HepG2 (cell line): ENCODE measurements around the gene PPP3R2. TPM values are rescaled to one million over a fixed set of nuclear protein-coding genes. Genes with fewer than 3 reads are reported as not detected.

Experiments used
- ATAC-seq: fragments of 200-7000 bp; cut with Tn5 transposase; 3 replicates; pipeline ENCODE4 v1.9.1; 2020; ENCODE audit warnings: mild to moderate bottlenecking, moderate library complexity
- BruUV-seq: library from RNA; stranded (reverse); fragments of 400-500 nt; replicated peaks from 2 replicates; lab custom pipeline; 2021; lab: Mats Ljungman, UMichigan
- CTCF ChIA-PET: fragments of 300-600 bp; formaldehyde crosslinking; extraction: SDS; loops from one replicate; lab custom pipeline; 2021; ENCODE audit warnings: low total read pairs, inconsistent platforms, low intra/inter-chr PET ratio; lab: Yijun Ruan, JAX
- POLR2A ChIA-PET: fragments of 350-600 bp; sonication (Branson Sonifier 250); formaldehyde crosslinking; loops from one replicate; lab custom pipeline; 2020; ENCODE audit warnings: antibody characterized with exemption, inconsistent platforms; lab: Yijun Ruan, JAX
- DNase-seq: peaks from one replicate; pipeline ENCODE4 v3.0.0-alpha.2; 2015; ENCODE audit warnings: low spot score
- FAIRE-seq: peaks from 3 replicates; lab custom pipeline; 2011; peaks lifted over from hg19 to GRCh38; lab: Jason Lieb, UNC
- H2AFZ ChIP-seq: one replicate; pipeline ENCODE4 v1.6.1; 2011; ENCODE audit warnings: low read length, inconsistent platforms
- H3K27ac ChIP-seq: fragments of 300-600 bp; 3 replicates; pipeline ENCODE4 v1.8.0; 2011; ENCODE audit warnings: mixed run types, mild to moderate bottlenecking, mixed read lengths, low read length, inconsistent platforms; ENCODE audit not compliant: insufficient read depth; ENCODE audit errors: extremely low read length
- H3K27me3 ChIP-seq, 2 experiments: fragments of 200-600 bp in 1 of 2; 2 replicates in 1 of 2; 3 replicates in 1 of 2; pipeline versions ENCODE4 v1.6.0 to v1.8.0; 2011; ENCODE audit warnings: low read length in 2 of 2, mild to moderate bottlenecking in 2 of 2, moderate library complexity in 2 of 2, inconsistent platforms in 1 of 2; ENCODE audit not compliant: insufficient read depth in 2 of 2, control insufficient read depth in 1 of 2
- H3K36me3 ChIP-seq, 2 experiments: fragments of 200-600 bp in 1 of 2; replicated peaks in 1 of 2; 2 replicates in 1 of 2; 3 replicates in 1 of 2; pipeline versions ENCODE4 v1.5.1 to v1.8.0; 2011; ENCODE audit warnings: low read length in 2 of 2, inconsistent platforms in 1 of 2; ENCODE audit not compliant: insufficient read depth in 2 of 2, control insufficient read depth in 1 of 2
- H3K4me1 ChIP-seq: 2 replicates; pipeline ENCODE4 v1.5.1; 2012; ENCODE audit warnings: low read length, inconsistent platforms; ENCODE audit not compliant: insufficient read depth
- H3K4me2 ChIP-seq: 2 replicates; pipeline ENCODE4 v1.6.0; 2011; ENCODE audit warnings: low read depth, low read length, inconsistent platforms
- H3K4me3 ChIP-seq, 3 experiments: fragments of 200-600 bp in 1 of 3; sonication (generic), shearing (Covaris generic) in 1 of 3; replicated peaks in 1 of 3; 2 replicates each; pipeline ENCODE4 v1.5.1; 2011 to 2016; ENCODE audit warnings: low read length in 3 of 3, inconsistent platforms in 2 of 3, low read depth in 2 of 3, mild to moderate bottlenecking in 2 of 3, control low read depth in 1 of 3, mixed read lengths in 1 of 3; ENCODE audit not compliant: insufficient read depth in 1 of 3
- H3K79me2 ChIP-seq: one replicate; pipeline ENCODE4 v1.6.1; 2011; ENCODE audit warnings: low read length, inconsistent platforms; ENCODE audit not compliant: insufficient read depth
- H3K9ac ChIP-seq: 2 replicates; pipeline ENCODE4 v1.6.0; 2011; ENCODE audit warnings: mild to moderate bottlenecking, low read depth, low read length, inconsistent platforms; ENCODE audit not compliant: insufficient read depth
- H3K9me3 ChIP-seq: 2 replicates; pipeline ENCODE4 v1.5.1; 2012; ENCODE audit warnings: mild to moderate bottlenecking, low read length
- H4K20me1 ChIP-seq: 2 replicates; pipeline ENCODE4 v1.6.0; 2011; ENCODE audit warnings: inconsistent platforms, mild to moderate bottlenecking, low read length, moderate library complexity; ENCODE audit not compliant: insufficient read depth
- ARNTL ChIP-seq: sonication (generic); formaldehyde crosslinking; IDR thresholded peaks from 2 replicates; pipeline ENCODE4 v1.4.0; 2020; ENCODE audit warnings: mild to moderate bottlenecking, missing genetic modification reagents
- ASH2L ChIP-seq: fragments of 300-600, 200-600 bp; sonication (generic); IDR thresholded peaks from 2 replicates; pipeline ENCODE4 v1.7.0; 2017; ENCODE audit warnings: low read depth, mild to moderate bottlenecking, moderate library complexity, mixed read lengths, low read length; ENCODE audit not compliant: insufficient read length
- ELF4 ChIP-seq: sonication (generic); formaldehyde crosslinking; IDR thresholded peaks from 2 replicates; pipeline ENCODE4 v1.5.0; 2020; ENCODE audit warnings: missing genetic modification reagents, mild to moderate bottlenecking, moderate library complexity, borderline replicate concordance
- EP300 ChIP-seq, 3 experiments: sonication (generic) in 1 of 3; formaldehyde crosslinking in 1 of 3; IDR thresholded peaks; 2 replicates each; pipeline versions ENCODE4 v1.5.1 to v1.6.1; 2011 to 2020; ENCODE audit warnings: low read depth in 2 of 3, low read length in 2 of 3, borderline replicate concordance in 1 of 3, improper control_type of control experiment in 1 of 3, mild to moderate bottlenecking in 1 of 3, missing genetic modification reagents in 1 of 3, moderate library complexity in 1 of 3
- KDM1A ChIP-seq: IDR thresholded peaks from 2 replicates; pipeline ENCODE4 v1.6.1; 2016; ENCODE audit warnings: missing compliant biosample characterization
- MBNL3 ChIP-seq: fragments of 250-450 bp; sonication (Bioruptor Pico); conservative IDR thresholded peaks from 2 replicates; pipeline ENCODE4 v1.8.0; 2022; ENCODE audit warnings: mild to moderate bottlenecking, inconsistent platforms
- MXI1 ChIP-seq: IDR thresholded peaks from 3 replicates; pipeline ENCODE4 v1.6.1; 2012; ENCODE audit warnings: low read depth, low read length, inconsistent platforms, borderline replicate concordance
- NFIB ChIP-seq: sonication (generic); formaldehyde crosslinking; IDR thresholded peaks from 2 replicates; pipeline ENCODE4 v1.9.0; 2021; ENCODE audit warnings: missing genetic modification reagents, mild to moderate bottlenecking, borderline replicate concordance
- NFKB2 ChIP-seq: sonication (generic); formaldehyde crosslinking; IDR thresholded peaks from 2 replicates; pipeline ENCODE4 v1.4.0; 2020; ENCODE audit warnings: missing genetic modification reagents, borderline replicate concordance
- PHF8 ChIP-seq: sonication (generic); formaldehyde crosslinking; IDR thresholded peaks from 2 replicates; pipeline ENCODE4 v1.5.0; 2020; ENCODE audit warnings: missing genetic modification reagents
- RBFOX2 ChIP-seq: fragments of 200-400 bp; formaldehyde crosslinking; IDR thresholded peaks from 2 replicates; pipeline ENCODE4 v1.6.1; 2017; ENCODE audit warnings: low read depth, mild to moderate bottlenecking, low read length
- TAF15 ChIP-seq: fragments of 200-400 bp; formaldehyde crosslinking; IDR thresholded peaks from one replicate; pipeline ENCODE4 v1.6.1; 2018; ENCODE audit warnings: mild to moderate bottlenecking, low read depth, low read length; ENCODE audit not compliant: poor library complexity, severe bottlenecking
- TCF12 ChIP-seq, 2 experiments: fragments of 450-650 bp in 1 of 2; sonication (generic) in 1 of 2; formaldehyde crosslinking in 1 of 2; IDR thresholded peaks; 2 replicates each; pipeline versions ENCODE4 v1.6.1 to v1.8.0; 2017 to 2022; ENCODE audit warnings: antibody characterized with exemption in 1 of 2, mild to moderate bottlenecking in 1 of 2, missing genetic modification reagents in 1 of 2, moderate library complexity in 1 of 2
- ZNF101 ChIP-seq: sonication (generic); formaldehyde crosslinking; IDR thresholded peaks from 2 replicates; pipeline ENCODE4 v1.4.0; 2020; ENCODE audit warnings: mild to moderate bottlenecking, low read depth, missing genetic modification reagents, borderline replicate concordance
- ZNF598 ChIP-seq: sonication (generic); formaldehyde crosslinking; IDR thresholded peaks from 2 replicates; pipeline ENCODE4 v1.5.1; 2020; ENCODE audit warnings: mild to moderate bottlenecking, missing genetic modification reagents, borderline replicate concordance
- ZNF737 ChIP-seq: sonication (generic); formaldehyde crosslinking; IDR thresholded peaks from 2 replicates; pipeline ENCODE4 v1.5.0; 2020; ENCODE audit warnings: missing genetic modification reagents, mild to moderate bottlenecking, borderline replicate concordance
- in situ Hi-C: cut with HindIII; loops from 2 replicates; pipeline ENCODE4 v1.10.0; 2017; ENCODE audit warnings: low pct_unique_long_range_greater_than_20kb; ENCODE audit not compliant: extremely low pct_ligation_motif_present
- intact Hi-C: fragments of 100-400 bp; cut with micrococcal nuclease; formaldehyde crosslinking; loops from one replicate; pipeline ENCODE4 v1.10.0; 2022; ENCODE audit not compliant: unreplicated experiment
- polyA plus RNA-seq, 8 experiments: library from polyadenylated mRNA; depleted of rRNA in 3 of 8; stranded (reverse) in 7 of 8; unstranded in 1 of 8; fragments of >200 nt; fragmentation: Illumina TruSeq in 4 of 8; extraction: Trizol in 4 of 8; gene quantifications; 2 replicates each; pipeline versions ENCODE4 v1.2.1 to v1.2.3, GENCODE V29; 2011 to 2016; ENCODE audit warnings: low read depth in 4 of 8, missing spikeins in 1 of 8, mixed read lengths in 1 of 8; ENCODE audit not compliant: insufficient read depth in 1 of 8
- total RNA-seq, 5 experiments: library from RNA; depleted of rRNA; stranded (reverse); fragments of >200 nt; fragmentation: Illumina TruSeq; extraction: Trizol; gene quantifications; 2 replicates each; pipeline ENCODE4 v1.2.3, GENCODE V29; 2016; ENCODE audit warnings: low read depth in 1 of 5
- TF ChIP-seq, protein P1 (sequence below): sonication (generic); formaldehyde crosslinking; conservative IDR thresholded peaks from 2 replicates; pipeline ENCODE4 v1.8.0; 2022; ENCODE audit warnings: low read depth, missing genetic modification reagents

The PPP3R2 gene
- total and polyA plus RNA-seq, 2 of the 13 experiments (the other 11 are each of a cell fraction or from before 2014, with no cell fraction given) = not detected

GRCh38 chr9:101564252-101564651, 30.5 kb downstream of the PPP3R2 start:
- Histone ChIP-seq H3K4me2 (no peak overlapping the region), H3K27ac (no peak overlapping the region), H3K27me3 (no peaks in the 10 kb centered on the region)
- BruUV-seq = no TSS peak
- ATAC-seq (no peak), DNase-seq (no peak)
- TF ChIP-seq, protein P1, sequence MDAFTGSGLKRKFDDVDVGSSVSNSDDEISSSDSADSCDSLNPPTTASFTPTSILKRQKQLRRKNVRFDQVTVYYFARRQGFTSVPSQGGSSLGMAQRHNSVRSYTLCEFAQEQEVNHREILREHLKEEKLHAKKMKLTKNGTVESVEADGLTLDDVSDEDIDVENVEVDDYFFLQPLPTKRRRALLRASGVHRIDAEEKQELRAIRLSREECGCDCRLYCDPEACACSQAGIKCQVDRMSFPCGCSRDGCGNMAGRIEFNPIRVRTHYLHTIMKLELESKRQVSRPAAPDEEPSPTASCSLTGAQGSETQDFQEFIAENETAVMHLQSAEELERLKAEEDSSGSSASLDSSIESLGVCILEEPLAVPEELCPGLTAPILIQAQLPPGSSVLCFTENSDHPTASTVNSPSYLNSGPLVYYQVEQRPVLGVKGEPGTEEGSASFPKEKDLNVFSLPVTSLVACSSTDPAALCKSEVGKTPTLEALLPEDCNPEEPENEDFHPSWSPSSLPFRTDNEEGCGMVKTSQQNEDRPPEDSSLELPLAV (CRISPR knock-in tag) = no peak
- TF ChIP-seq ZNF737 (no peak), ASH2L (no peak), ZNF598 (CRISPR knock-in tag) (no peak), NFKB2 (no peak), MBNL3 (CRISPR knock-in tag) (no peak), TAF15 (no peak), ZNF101 (CRISPR knock-in tag) (no peak), PHF8 (CRISPR knock-in tag) (no peak), TCF12 (IDR thresholded peaks at IDR 0.05) (no peak), TCF12 (CRISPR knock-in tag; IDR thresholded peaks at IDR 0.05) (no peak), EP300 (IDR thresholded peaks at IDR 0.05; ENCODE audit: low read depth in 2 of 2, low read length in 2 of 2) (no peak), EP300 (CRISPR knock-in tag; IDR thresholded peaks at IDR 0.05; ENCODE audit: borderline replicate concordance) (no peak), ELF4 (CRISPR knock-in tag) (no peak), ARNTL (CRISPR knock-in tag) (no peak), MXI1 (no peak), KDM1A (CRISPR knock-in tag) (no peak), RBFOX2 (no peak), NFIB (no peak)
- TF ChIP-seq, all 625 proteins: peak for 0
- no peaks in the 10 kb centered on the region for H4K20me1 ChIP-seq
- ChIA-PET POLR2A (no interaction called here), CTCF (no interaction called here)
- no peaks in the 10 kb centered on the region for H3K9me3 ChIP-seq
- H3K36me3 ChIP-seq = peaks cover 7 to 40% of the 10 kb centered on the region in 2 experiments
- in situ Hi-C loops = no loop called here
- no peak overlapping the region for H2AFZ ChIP-seq
- no peak for FAIRE-seq
- H3K4me3 ChIP-seq = no peak overlapping the region
- intact Hi-C loops = loop anchor here (10.0 kb wide), 1 partner anchor 449 kb away; no protein-coding TSS in a partner anchor
- no peaks in the 10 kb centered on the region for H3K4me1 ChIP-seq
- H3K79me2 ChIP-seq = no peaks in the 10 kb centered on the region
- H3K9ac ChIP-seq = no peak overlapping the region
